Ammon's horn (tissue), 1 donor: Measurements from ENCODE around the gene SRRM3.
"Not testable (repeated sequence)": the region's sequence is repeated elsewhere in the genome, so short reads cannot be mapped to it uniquely, and the experiment has no call there.

Source experiments
- DNase-seq: peaks from one replicate; pipeline ENCODE4 v3.0.0-alpha.2; 2016; ENCODE audit warnings: low spot score

Gene SRRM3

DNA sequence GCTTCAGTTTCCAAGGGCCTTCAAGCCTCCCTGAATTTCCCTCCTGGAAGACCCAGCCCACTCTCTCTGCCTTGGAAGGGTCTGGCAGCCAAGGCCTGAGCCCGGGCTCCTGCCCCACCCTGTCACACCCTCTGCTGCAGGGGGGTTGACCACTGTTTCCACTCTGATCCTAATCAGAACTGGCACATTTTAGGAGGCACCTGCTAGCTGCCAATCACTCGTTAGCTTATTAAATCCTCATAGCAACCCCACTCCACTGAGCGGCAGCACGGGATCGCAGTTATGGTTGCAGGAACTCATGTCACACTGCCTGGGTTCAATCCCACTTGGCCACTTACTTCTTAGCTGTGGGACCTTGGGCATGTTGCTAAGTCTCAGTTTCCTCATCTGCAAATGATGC, 113.7 kb downstream of the SRRM3 start:
- DNase-seq: no peak

DNA sequence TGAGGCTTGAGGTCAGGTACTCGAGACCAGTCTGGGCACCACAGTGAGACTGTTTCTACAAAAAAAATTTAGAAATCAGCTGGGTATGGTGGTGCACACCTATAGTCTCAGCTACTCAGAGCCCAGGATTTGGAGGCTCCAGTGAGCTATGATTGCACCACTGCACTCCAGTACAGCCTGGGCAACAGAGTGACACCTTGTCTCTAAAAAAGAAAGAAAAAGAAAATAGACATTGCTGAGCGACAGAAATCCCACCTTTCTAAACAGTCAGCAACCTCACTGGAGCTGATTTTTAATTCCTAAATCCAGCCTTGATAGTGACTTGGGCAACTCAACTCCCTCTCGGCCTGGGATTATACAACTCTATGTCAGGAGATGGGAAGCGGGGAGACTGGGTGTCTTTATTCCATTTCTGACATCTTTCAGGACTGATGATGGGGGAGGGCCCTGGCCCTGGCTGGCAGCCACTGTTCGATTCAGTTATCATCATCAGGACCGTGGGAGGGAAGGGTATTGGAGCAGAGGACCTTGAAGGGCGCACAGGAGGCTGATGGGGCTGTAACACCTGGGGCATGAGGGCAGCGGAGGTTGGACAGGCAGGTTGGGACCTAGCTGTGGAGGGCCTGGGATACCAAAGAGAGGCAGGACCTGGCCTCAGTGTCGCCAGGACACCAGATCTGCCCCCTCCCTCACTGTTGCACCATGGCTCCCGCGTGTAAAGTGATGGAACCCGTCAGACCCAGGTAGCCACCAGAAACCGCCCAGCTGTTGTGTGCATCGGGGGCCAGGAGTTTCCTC, 115.5 kb downstream of the SRRM3 start:
- no peak for DNase-seq

DNA sequence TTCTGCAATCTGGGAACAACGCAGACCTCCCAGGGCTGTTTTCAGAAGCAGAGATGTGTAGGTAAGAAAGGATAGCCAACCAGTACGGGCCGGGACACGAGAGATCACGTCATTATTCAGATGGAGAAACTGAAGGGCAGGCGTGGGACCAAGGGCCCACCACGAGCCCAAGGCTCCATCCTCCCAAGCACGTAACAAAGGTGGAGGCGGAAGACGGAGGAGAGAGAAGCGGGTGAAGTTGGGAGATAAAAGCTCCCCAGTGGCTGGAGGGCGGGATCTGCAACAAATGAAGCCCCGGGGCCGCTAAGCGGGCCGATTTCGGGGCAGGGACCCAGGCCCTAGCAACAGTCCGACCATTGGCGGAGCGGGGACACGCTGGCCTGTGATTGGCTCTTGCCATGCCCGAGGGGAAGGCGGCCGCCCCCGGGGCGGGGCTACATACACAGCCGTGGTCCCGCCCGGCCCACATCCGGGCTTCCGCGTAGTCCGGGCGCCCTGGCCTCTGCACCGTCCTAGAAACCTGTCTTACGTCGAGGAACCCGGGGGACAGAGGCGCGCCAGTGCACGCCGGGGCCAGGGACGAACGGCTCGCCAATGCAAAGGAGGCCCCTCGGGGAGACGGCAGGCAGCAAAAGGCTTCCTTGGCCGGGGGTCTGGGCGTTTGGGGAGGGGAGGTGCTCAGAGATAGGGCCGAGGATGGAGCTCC, 116.2 kb downstream of the SRRM3 start:
- peak; percentile 98 for DNase-seq

DNA sequence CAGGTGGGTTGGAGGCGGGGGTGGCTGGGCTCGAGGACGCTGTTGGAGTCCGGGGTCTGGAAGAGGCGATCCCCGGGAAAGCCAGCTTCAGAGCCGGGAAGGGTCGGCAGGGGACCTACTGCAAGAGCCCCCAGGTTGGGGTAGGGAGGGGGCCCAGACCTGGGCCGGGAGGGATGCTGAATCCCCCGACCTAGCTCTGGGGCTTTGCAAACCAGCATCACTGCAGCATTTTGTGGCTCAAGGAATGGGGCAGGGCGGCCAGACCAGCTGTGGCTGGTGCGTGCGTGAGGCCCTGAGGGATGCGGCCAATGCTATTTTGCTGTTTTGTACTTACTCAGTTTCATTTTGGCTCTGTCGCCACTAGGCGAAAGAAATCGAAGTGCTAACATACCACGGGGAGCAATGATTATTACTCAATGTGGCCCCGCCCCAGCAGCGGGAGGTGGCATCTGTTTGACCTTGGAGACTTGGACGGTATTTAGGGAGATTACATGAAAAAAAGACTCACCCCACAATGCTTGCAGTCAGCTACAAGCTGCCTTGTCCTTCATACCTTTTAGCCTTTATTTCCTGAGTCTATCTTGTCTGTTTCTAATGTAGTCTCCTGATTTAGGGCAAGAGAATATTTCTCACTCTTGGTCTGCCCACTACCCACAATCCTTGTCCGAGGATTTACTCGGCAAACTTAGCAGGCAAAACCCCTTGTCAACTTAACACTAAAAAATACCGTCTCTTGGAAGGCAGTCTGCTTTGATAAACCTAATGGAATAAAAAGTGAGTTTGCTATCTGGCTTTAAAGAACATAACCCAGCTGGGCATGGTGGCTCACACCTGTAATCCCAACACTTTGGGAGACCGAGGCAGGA, 117.0 kb downstream of the SRRM3 start:
- DNase-seq: peak; percentile 75

DNA sequence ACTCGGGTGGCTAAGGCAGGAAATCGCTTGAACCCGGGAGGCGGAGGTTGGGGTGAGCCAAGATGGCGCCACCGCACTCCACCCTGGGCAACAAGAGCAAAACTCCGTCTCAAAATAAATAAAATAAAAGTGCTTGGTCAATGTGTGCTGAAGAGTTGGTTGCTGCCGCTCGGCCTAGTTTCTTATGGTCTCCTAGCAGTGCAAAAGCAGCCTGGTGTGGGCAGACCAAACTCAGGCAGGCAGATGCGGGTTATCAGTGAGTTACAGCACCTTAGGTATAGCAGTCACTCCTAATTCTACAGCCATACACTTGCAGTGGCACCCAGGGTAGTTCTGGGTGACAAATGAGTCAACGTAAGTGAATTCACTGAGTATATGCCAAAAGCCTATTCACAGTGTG, 123.4 kb downstream of the SRRM3 start:
- no peak for DNase-seq

DNA sequence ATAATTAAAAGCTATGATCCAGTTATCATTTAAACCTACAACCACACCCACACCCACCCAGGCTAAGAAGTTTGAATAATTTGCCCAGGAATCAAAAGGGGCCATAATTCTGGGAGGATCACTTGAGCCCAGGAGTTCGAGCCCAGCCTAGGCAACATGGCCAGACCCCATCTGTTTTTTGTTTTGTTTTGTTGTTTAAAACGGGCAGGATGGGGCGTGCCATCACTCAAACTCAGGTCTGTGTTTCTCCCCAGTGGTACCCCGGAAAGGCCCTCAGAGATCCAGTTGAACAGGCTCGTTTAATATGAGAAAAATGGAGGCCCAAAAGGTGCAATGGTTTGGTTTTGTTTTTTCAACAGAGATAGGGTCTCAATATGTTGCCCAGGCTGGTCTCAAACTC, 124.1 kb downstream of the SRRM3 start:
- no peak for DNase-seq

DNA sequence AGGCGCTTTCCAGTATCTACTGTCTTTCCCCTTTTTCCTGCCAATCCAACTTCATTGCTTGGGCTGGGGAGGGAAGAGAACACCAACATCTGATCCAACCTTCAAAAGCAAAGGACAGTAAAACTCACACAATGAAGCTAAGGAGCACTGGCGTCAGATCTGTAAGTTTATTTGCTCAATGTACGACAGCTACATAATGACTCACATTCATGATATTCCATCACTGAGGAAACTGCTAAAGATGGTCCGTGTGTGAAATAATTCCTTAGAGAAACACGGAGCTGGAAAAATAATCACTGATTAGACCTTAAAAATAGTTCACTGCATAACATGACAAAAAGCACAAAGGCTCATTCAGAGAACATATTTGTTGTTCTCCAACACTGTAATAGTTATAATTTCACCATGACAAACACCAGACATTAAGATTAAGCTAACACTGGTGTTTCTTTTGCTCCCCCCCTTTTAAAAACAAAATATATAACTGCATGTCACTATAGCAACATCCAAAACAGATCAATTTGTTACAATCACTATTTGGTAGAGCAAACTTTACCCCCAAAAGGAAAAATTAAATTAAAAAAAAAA, 125.0 kb downstream of the SRRM3 start:
- no peak for DNase-seq

DNA sequence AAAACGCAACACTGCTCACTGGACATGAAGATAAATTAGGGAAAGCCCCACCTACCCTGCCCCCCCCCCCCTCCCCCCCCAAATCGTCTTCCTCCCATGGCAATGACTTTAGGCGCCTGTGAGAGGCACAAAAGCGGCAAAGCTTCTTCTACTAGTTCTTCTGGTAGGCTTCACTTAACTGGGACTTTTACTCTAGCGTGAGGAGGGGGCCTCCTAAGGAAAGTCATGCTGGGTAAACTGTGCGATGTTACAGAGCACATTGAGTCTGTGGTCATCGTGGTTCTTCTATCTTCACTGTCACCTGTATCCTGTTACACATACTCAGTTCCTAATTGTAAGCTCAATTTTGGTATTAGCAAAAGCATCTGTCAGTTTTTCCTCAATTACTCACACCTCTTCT, 125.9 kb downstream of the SRRM3 start:
- DNase-seq: no peak

DNA sequence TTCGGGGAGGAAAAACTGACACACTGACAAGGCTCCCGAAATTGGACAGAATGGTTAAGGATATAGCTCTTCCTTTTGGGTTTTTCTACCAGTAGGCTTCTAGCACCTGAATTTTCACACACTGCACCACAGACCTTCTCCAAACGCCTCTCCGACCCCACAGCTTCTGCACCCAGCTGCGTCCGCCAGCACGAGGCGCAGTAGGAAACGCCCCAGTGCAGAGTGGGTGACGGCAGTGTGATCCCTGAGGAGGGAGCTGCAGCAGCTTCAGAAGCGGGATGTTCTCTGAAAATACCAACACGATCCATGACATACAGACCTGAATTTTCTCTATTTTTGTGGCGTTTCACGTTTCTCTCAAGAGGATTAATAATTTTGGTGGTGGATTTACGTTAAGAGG, 126.7 kb downstream of the SRRM3 start:
- DNase-seq: no peak

DNA sequence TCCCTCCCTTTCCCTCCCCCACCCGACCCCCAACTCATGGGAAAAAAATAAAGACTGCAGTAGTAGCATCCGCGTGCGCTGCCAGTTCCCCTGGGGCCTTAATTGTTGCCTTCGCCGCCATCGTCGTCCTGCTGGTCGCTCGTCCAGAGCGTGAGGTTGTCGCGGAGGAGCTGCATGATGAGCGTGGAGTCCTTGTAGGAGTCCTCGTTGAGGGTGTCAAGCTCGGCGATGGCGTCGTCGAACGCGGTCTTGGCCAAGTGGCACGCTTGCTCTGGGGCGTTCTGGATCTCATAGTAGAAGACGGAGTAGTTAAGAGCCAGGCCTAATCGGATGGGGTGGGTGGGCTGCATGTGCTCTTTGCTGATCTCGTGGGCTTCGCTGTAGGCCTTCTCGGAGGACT, 127.8 kb downstream of the SRRM3 start:
- DNase-seq: no peak

DNA sequence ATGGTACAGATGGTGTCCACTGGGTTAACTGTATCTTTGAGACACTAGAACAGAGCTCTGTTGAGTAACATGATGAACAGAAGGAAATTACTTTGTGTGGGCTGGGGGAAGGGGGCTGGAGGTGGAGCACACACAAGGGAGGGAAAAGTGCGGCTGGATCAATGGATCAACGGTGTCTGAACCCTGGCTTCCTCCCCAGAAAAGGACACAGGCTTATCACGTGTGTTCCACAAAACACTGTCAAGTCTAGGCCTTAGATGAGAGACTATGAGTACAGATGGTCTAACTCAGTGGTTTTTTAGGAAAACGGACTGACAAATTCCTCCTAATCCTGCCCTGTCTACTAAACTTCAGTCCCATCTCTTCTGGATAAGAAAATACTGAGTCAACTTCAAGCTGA, 128.6 kb downstream of the SRRM3 start:
- no peak for DNase-seq

DNA sequence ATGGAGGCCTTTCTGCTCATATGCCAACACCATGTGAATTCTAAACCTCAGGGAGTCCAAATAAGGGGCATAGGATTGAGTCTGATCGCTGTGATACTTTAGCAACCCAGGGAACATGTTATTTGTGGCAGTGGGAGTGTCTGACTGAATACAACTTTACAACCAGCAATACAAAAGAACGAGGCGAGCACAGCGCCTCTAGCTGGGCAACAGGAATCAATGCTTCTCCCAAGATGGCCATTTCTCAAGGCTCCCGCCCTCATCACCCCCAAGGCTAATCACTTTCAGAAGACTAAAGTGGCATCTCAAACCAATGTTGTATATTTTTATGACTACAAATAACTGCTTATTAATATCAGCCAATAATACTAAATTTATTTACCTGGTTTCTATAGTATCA, 129.0 kb downstream of the SRRM3 start:
- no peak for DNase-seq

DNA sequence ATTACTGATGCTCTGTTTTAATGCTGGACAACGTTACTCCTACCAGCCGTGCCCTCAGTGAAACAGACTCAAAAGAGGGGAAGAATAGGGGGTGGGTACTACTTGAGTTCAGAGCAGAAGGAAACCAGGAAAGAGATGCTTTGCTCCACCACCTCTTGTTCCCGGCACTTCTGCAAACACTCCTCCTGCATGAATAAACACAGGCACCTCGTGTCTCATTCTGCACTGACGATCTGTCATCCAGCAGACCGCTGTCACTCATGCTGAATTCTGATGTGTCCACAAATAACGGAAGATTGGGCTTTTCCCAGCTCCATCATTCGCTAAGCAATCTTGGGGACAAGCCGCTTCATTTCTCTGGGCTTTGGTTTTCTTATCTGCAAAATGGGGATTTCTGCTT, 130.4 kb downstream of the SRRM3 start:
- DNase-seq: no peak

DNA sequence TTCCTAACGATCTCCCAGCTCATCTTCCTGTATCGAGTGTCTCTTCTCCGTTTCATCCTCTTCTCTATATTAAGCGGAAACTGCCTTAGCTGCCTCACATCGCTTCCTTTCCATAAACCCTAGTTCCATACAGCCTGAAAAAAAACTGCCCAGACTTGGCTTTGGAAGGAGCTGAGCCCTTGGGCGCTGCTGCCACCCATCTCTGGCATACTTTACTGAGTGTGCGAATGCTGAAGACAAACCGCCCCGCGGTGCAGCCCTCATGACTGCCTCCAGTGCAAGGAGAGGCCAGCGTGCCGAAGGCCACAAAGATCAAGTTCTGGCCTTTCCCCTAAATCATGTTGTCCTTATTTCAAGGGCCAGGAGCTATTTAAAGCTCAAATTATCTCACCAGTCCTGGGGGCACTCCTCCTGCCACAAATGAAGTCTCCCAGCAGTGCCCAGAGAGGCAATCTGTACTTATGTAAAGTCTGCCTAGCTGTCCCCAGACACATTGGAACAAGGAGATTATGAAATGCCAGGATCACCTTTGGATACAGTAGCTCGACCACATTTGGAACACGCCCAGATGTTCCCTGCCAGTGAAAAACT, 131.9 kb downstream of the SRRM3 start:
- DNase-seq: no peak

DNA sequence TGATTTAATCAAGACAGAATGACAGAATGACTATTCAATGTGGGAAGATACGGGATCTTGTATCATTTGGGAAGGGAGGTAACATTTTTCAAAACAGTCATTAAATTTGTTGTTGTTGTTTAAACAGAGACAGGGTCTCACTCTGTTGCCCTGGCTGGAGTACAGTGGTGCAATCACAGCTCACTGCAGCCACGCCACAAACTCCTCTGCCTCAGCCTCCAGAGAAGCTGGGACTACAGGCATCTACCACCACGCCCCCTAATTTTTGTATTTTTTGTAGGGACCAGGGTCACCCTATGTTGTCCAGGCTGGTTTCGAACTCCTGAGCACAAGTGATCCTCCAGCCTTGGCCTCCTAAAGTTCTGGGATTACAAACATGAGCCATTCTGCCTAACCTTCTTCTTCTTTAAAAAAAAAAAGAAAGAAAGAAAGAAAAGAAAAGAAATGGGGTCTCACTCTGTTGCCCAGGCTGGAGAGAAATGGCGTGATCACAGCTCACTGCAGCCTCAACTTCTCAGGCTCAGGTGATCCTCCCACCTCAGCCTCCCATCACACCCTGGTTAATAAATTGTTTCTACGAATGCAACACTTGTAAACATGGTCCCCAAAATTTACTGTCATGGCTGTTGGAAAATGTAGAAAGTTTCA, 132.7 kb downstream of the SRRM3 start:
- no peak for DNase-seq

DNA sequence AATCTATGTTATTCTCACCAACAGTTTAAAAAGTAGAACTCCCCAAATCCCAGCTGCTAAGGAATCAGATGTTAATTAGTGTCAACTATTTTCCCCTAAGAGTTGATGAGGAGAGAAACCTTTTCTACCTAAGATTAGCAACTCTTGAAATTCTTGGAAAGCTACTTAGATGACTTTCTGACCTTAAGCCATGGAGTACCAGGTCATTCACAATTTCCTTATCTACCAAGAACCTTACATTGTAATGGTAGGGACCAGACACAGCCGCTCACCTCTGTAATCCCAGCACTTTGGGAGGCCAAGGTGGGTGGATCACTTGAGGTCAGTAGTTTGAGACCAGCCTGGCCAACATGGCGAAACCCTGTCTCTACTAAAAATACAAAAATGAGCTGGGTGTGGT, 133.7 kb downstream of the SRRM3 start:
- not testable (repeated sequence) for DNase-seq

DNA sequence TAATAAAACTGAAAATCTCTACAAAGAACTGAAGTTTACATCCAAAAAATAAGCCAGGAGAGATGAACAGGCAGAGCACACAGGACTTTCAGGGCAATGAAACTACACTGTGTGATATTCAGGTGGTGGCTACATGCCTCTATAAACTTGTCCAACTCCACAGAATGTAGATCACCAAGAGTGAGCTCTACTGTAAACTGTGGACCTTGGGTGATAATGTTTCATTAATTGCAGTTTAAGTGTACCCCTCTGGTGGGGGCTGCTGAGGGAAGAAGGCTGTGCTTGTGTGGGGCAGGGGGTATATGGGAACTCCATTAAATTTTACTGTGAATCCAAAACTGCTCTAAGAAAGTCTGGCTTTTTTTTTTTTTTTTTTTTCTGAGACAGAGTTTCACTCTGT, 134.4 kb downstream of the SRRM3 start:
- no peak for DNase-seq
